Fibroblast of mammary gland (primary cell): ENCODE data around the gene ITGAL.

Experiments
- DNase-seq: peaks from one replicate; pipeline ENCODE4 v3.0.0-alpha.2; 2010; ENCODE audit warnings: low read depth
- H3K4me3 ChIP-seq: 2 replicates; pipeline ENCODE4 v1.5.1; 2011; ENCODE audit warnings: low read depth, mild to moderate bottlenecking, low read length, moderate library complexity; ENCODE audit not compliant: control insufficient read depth
- CTCF ChIP-seq: conservative IDR thresholded peaks from 2 replicates; pipeline ENCODE4 v1.5.1; 2011; ENCODE audit warnings: low read depth, low read length, inconsistent platforms; ENCODE audit not compliant: control insufficient read depth, insufficient read depth

Gene ITGAL

DNA sequence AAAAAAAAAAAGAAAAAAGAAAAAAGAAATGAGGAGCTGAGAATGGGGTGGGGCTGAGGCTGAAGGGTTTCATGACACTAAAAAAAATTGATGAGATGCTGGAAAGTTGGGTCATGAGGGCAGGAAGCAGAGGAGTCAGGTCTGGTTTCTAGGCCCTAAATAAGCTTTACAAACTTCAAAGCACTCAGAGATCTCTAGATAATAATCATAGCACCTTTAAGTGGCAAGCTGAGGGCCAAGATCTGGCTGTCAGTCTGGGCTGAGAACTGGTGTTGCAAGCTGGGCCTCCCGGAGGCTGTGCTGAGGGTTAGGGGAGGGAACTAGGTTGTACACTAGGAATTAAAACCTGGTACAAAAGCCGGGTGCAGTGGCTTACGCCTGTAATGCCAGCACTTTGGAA is 79.2 kb downstream of the ITGAL start:
- DNase-seq = no peak
- TF ChIP-seq CTCF = no peak
- H3K4me3 ChIP-seq = no peak overlapping the region

- no peak for DNase-seq
- no peak for TF ChIP-seq CTCF
- no peak overlapping the region for H3K4me3 ChIP-seq
Measured at GRCh38 chr16:30552956-30553355, 80.4 kb downstream of the ITGAL start.

- TF ChIP-seq CTCF = no peak
- no peak overlapping the region for H3K4me3 ChIP-seq
- DNase-seq = no peak
Measured at GRCh38 chr16:30553393-30553899, 80.9 kb downstream of the ITGAL start.

DNA sequence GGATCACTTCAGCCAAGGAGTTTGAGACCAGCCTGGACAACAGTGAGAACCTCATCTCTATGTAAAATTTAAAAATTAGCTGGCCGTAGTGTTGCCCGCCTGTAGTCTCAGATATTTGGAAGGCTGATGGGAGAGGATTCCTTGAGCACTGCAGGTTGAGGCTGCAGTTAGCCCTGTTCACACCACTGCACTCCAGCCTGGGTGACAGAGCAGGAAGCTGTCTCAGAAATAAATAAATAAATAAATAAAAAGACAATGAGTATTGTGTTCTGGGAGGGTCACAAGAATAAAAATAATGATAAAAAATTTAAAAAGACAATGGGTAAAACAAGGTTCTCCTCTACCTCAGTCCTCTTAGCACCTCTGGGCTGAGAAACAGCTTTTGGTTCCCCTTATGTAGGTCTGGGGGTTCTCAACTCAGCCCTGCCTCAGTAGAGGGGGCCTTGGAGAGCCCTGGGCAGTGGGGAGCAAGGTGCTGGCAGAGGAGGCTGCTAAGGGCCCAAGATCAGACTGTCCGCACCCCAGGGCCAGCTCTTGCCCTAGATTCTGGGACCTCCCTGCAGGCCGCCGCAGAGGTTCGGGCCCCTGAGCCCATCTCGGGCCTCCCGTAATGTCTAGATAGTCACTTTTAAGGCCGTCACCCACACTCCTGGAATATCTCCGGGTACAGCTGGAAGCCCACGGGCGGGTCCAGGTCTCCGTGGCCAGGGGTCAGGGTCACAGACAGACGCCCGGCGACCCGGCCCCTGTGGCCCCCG is 82.2 kb downstream of the ITGAL start:
- no peak for TF ChIP-seq CTCF
- no peak for DNase-seq
- no peak overlapping the region for H3K4me3 ChIP-seq

- TF ChIP-seq CTCF = no peak
- no peak overlapping the region for H3K4me3 ChIP-seq
- DNase-seq = no peak
Measured at GRCh38 chr16:30555315-30556124, 83.0 kb downstream of the ITGAL start.

DNA sequence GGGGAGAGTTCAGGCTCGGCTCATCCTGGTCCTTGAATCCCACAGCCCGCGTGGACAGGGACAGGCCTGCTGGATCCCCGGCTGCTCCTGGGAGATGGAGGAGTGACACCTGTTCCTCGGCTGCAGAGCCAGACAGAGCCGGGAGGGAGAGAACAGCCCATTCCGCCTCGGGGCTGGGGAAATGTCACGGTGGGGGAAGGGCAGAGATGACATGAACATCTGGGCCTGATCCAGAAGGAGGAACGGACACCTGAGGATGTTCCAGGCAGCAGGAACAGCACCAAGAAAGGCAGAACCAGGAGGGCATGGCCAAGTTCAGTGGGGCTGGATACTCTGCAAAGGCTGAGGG is 83.6 kb downstream of the ITGAL start:
- TF ChIP-seq CTCF = no peak
- no peak for DNase-seq
- H3K4me3 ChIP-seq = no peak overlapping the region
